OCI-M2 (cell line): ENCODE data around the gene LONRF2.

Experiments used
- DNase-seq: peaks from one replicate; lab custom pipeline; 2025; ENCODE audit not compliant: unreplicated experiment; lab: John Stamatoyannopoulos, UW

Gene LONRF2

GRCh38 chr2:100237770-100238169 lies 84.5 kb downstream of the LONRF2 start:
- DNase-seq, result no peak

GRCh38 chr2:100237163-100237562 lies 85.1 kb downstream of the LONRF2 start:
- no peak for DNase-seq

GRCh38 chr2:100236166-100236565 lies 86.1 kb downstream of the LONRF2 start:
- no peak for DNase-seq

GRCh38 chr2:100235581-100235980 lies 86.7 kb downstream of the LONRF2 start:
- DNase-seq, result no peak

- no peak for DNase-seq
These were observed 87.2 kb downstream of the LONRF2 start for GRCh38 chr2:100235098-100235497.

- DNase-seq, result no peak
These were observed 88.2 kb downstream of the LONRF2 start for GRCh38 chr2:100234141-100234540.

- no peak for DNase-seq
These were observed 89.2 kb downstream of the LONRF2 start for GRCh38 chr2:100233061-100233460.

- no peak for DNase-seq
These were observed 91.5 kb downstream of the LONRF2 start for GRCh38 chr2:100230754-100231153.

GRCh38 chr2:100228967-100229366 lies 93.3 kb downstream of the LONRF2 start:
- no peak for DNase-seq

- no peak for DNase-seq
These were observed 93.9 kb downstream of the LONRF2 start for GRCh38 chr2:100228415-100228814.

GRCh38 chr2:100224988-100225710 lies 97.2 kb downstream of the LONRF2 start:
- no peak for DNase-seq

GRCh38 chr2:100223502-100223901 lies 98.8 kb downstream of the LONRF2 start:
- no peak for DNase-seq
